HG02610 (cell line): ENCODE results near the gene SNRNP25.

ENCODE experiments used
- ATAC-seq: cut with Tn5 transposase; IDR thresholded peaks from one replicate; pipeline ENCODE4 v1.9.1; 2021; ENCODE audit warnings: mild to moderate bottlenecking, moderate library complexity; ENCODE audit not compliant: unreplicated experiment

Gene SNRNP25

DNA sequence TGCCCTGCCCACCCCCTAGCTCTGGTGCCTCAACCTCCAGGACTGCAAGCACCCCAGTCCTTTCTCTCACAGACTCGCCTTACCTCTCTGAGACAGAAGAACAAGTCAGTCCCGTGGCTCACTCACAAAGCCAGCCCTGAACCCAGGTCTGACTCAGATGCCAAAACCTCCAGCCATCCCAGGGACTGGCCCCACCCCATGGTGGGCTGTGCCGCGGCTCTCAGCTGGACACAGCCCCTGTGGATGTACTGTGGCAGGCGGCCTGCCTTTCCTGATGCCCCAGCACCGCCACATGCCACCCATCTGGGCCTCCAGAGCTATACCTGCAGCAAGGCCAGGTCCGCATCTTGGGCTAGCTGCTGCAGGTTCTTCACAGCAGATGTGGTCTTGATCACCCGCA lies 44.2 kb downstream of the SNRNP25 start:
- no peak for ATAC-seq

GRCh38 chr16:100989-101388 lies 47.4 kb downstream of the SNRNP25 start:
- no peak for ATAC-seq

- ATAC-seq = no peak
These were observed 48.0 kb downstream of the SNRNP25 start for GRCh38 chr16:101586-101985.

GRCh38 chr16:102060-102855 lies 48.6 kb downstream of the SNRNP25 start:
- no peak for ATAC-seq

DNA sequence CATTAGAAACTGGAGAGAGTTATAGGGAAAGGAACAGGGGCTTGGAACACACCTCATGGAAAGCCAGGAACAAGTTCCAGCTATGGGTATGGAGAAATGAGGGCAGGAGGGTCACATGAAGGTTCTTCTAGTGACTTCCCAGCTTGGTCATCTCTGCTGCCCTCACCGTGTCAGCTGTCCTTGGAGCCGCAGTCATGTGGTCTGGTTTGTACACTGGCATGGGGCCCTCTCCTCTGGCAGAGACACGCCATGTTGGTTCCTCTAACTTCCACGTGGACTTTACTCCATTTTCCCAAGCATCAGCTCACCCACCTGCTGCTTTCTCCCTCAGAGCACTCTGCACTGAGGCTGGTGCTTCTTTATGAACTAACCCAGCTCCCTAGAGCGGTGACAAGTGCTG lies 50.7 kb downstream of the SNRNP25 start:
- no peak for ATAC-seq

DNA sequence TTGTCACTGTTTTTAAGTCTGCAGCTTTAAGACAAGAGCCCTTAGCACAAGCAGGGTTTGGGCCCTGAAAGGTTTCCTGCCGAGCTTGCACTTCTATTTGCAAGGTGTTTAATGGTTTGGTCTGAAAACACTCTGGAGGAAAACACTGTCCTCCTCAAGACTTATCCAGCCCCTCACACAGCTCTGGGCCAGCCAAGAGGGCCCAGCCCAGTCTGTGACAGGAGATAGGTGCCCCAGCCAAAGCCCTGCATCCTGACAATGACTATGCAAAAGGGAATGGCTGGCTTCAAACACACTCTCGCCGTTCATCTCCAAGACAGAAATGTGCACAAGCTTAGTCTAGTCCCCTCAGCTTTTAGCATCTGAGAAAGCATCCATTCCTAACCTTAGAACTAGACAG lies 51.3 kb downstream of the SNRNP25 start:
- ATAC-seq = no peak

GRCh38 chr16:105521-105920 lies 51.9 kb downstream of the SNRNP25 start:
- no peak for ATAC-seq

DNA sequence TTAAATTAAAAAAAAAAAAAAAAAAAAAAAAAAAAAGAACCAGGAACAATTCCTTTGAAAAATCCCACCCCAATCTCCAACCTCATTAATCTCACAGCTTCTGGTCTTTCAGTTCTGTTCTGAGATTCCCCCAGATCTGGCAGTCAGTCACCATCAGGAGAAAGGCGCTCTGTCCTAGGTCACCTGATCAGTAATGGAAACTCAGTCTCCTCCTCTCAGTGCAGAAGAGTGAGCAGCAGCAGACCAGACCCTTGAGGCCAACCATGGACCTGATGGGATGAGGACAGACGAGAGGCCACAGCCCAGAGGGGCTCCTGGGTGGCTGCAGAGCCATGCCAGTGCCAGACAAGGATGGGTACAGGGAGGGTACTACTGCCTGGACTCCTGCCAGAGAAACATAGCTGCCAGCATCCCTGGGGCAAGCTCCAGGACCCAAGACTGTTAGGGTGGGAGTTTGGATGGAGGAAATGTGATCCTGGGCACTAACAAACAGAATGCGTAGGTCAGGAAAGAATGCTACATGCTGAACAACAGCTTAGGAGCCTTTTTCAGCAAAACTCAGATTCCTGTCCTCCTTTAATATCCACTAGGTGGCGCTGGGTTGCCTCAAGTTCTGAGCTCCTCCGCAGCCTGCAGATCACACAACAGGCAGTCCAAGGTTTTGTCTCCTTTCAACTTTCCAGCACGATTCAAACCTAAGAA lies 53.1 kb downstream of the SNRNP25 start:
- ATAC-seq = no peak
